ENCODE results near the gene GTF2H4. TPM values are rescaled to one million over a fixed set of nuclear protein-coding genes. Genes with fewer than 3 reads are reported as not detected.

The GTF2H4 gene
- total RNA-seq, 1 donor from 2014 or later = 37.1 TPM

DNA sequence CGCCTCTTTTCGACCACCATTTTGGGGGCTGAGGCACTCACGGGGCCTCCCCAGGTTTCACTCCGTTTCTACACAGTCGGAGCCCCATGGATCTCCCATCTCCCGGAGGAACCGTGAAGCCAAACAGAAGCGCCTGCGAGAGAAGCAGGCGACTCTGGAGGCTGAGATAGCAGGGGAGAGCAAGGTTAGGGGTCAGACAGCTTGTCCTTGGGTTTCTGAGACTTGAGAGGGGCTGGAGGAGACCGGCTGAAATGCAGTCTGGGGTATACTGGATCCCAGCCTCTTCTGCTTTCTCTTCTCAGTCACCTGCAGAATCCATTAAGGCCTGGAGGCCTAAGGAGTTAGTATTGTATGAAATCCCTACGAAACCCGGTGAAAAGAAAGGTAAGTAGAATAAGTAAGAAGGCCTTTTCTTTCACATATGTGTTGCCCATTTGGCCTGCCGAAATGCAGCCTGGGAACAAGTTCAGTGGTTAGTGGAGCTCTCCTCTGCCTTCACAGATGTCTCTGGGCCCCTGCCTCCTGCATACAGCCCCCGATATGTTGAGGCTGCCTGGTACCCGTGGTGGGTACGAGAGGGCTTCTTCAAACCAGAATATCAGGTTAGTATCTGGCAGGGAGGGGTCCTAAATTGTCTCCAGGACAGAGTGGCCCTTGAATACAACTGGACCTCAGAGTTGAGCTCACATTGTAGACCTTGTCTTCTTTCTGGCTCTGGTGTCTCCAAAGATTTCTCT is 7.0 kb downstream of the GTF2H4 start:
- Histone ChIP-seq H3K27me3 (ENCODE audit: low read depth) (no peaks in the 10 kb centered on the region), H3K4me1 (peaks cover 43% of the 10 kb centered on the region), H3K27ac (peak overlapping the region; percentile 92), H3K4me3 (peak overlapping the region; percentile 71), H3K36me3 (peaks cover 62% of the 10 kb centered on the region), H3K9me3 (no peaks in the 10 kb centered on the region)
- ATAC-seq (peak in 1 of 2 donors; percentile 3), DNase-seq (peak; percentile 36)
- TF ChIP-seq, protein P1, sequence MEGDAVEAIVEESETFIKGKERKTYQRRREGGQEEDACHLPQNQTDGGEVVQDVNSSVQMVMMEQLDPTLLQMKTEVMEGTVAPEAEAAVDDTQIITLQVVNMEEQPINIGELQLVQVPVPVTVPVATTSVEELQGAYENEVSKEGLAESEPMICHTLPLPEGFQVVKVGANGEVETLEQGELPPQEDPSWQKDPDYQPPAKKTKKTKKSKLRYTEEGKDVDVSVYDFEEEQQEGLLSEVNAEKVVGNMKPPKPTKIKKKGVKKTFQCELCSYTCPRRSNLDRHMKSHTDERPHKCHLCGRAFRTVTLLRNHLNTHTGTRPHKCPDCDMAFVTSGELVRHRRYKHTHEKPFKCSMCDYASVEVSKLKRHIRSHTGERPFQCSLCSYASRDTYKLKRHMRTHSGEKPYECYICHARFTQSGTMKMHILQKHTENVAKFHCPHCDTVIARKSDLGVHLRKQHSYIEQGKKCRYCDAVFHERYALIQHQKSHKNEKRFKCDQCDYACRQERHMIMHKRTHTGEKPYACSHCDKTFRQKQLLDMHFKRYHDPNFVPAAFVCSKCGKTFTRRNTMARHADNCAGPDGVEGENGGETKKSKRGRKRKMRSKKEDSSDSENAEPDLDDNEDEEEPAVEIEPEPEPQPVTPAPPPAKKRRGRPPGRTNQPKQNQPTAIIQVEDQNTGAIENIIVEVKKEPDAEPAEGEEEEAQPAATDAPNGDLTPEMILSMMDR (IDR thresholded peaks at IDR 0.05) = no peak
- intact Hi-C loops (cut with DNase I) = loop anchor here (10.0 kb wide), 1 partner anchor 160 kb away; no protein-coding TSS in a partner anchor

DNA sequence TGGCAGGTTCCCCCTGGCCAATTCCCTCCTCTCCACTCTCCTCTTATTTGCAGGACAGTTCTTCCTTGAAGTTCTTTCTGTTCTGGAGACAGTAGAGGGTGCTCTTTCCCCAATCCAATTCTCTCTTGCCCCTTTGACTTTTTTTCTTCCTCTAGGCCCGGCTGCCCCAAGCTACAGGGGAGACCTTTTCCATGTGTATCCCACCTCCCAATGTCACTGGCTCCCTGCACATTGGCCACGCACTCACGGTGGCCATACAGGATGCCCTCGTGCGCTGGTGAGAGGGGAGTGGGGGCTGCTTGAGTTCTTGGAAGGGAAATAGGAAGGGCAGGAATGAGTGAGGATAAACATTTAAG is 7.6 kb downstream of the GTF2H4 start:
- Histone ChIP-seq H3K36me3 (peaks cover 62% of the 10 kb centered on the region), H3K4me1 (peaks cover 43% of the 10 kb centered on the region), H3K4me3 (peak overlapping the region; percentile 71), H3K9me3 (no peaks in the 10 kb centered on the region), H3K27ac (peak overlapping the region; percentile 92), H3K27me3 (ENCODE audit: low read depth) (no peaks in the 10 kb centered on the region)
- ATAC-seq (peak; percentile 21 to 62), DNase-seq (peak; percentile 46)
- TF ChIP-seq, protein P1 (IDR thresholded peaks at IDR 0.05) = peak; percentile 59
- intact Hi-C loops (cut with DNase I) = loop anchor here (10.0 kb wide), 1 partner anchor 159 kb away; no protein-coding TSS in a partner anchor

DNA sequence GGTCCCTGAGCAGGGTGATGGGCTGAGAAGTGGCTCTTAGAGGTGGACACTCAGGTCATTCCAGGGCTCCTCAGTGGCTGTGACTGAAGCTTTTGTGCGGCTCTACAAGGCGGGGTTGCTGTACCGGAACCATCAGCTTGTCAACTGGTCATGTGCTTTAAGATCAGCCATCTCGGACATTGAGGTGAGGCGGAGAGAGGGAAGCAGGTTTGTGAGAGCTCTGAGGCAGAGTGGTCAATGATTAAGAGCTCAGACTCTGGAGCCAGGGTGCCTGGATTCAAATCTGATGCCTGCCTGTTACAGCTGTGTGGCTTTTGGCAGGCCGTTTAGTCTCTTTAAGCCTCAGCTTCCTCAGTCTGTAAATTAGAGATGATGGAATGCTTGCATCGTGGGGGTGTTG is 9.0 kb downstream of the GTF2H4 start:
- peaks cover 63% of the 10 kb centered on the region for H3K36me3 ChIP-seq

DNA sequence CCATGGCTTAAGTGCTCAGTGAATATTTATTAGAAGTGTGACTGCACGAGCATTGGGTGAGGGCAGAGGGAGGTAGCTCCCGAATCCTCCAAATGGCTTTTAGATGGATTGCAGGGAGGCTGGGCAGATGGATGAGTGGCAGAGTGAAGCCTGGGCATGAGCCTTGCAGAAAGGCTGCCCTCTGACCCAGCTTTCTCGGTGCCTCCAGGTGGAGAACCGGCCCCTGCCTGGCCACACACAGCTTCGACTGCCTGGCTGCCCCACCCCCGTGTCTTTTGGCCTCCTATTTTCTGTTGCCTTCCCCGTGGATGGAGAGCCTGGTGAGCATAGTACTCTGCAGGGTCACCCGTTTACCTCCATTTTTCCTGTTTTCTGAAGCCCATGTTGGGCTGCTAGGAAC is 9.5 kb downstream of the GTF2H4 start:
- Histone ChIP-seq H3K4me1 (peaks cover 43% of the 10 kb centered on the region), H3K36me3 (peaks cover 63% of the 10 kb centered on the region), H3K4me3 (no peak overlapping the region), H3K27ac (no peak overlapping the region), H3K27me3 (ENCODE audit: low read depth) (no peaks in the 10 kb centered on the region), H3K9me3 (no peaks in the 10 kb centered on the region)
- intact Hi-C loops (cut with DNase I) = loop anchor here (10.0 kb wide), 1 partner anchor 157 kb away; no protein-coding TSS in a partner anchor
- TF ChIP-seq, protein P1 (IDR thresholded peaks at IDR 0.05) = no peak
- DNase-seq (no peak), ATAC-seq (no peak)

More for the DNA sequence above, 9.0 kb downstream of the GTF2H4 start:
- intact Hi-C loops (cut with DNase I) = loop anchor here (10.0 kb wide), 1 partner anchor 158 kb away; no protein-coding TSS in a partner anchor
- TF ChIP-seq, protein P1 (IDR thresholded peaks at IDR 0.05) = no peak
- peaks cover 43% of the 10 kb centered on the region for H3K4me1 ChIP-seq
- H3K27me3 ChIP-seq (ENCODE audit: low read depth) = no peaks in the 10 kb centered on the region
- DNase-seq (no peak), ATAC-seq (no peak)
- H3K9me3 ChIP-seq = no peaks in the 10 kb centered on the region
- H3K4me3 ChIP-seq = no peak overlapping the region
- peak overlapping the region; percentile 25 for H3K27ac ChIP-seq

DNA sequence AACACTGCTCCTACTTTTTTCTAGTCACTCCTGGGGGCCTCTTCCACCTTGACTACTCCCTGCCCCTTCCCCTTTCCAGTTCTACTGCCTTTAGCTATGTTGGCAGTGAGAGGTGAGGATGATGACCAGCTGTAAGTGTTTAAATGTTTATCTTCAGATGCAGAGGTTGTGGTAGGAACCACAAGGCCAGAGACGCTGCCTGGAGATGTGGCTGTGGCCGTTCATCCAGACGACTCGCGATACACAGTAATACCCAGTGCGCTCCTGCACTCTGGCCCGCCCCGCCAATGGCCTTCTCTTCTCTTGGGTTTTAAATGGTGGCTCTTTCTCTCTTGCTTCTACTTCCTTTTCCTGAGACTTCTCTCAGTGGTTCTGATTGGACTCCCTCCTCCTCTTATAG is 10.7 kb downstream of the GTF2H4 start:
- ATAC-seq (no peak), DNase-seq (no peak)
- Histone ChIP-seq H3K27ac (no peak overlapping the region), H3K36me3 (peaks cover 70% of the 10 kb centered on the region), H3K4me1 (peaks cover 40% of the 10 kb centered on the region), H3K27me3 (ENCODE audit: low read depth) (no peaks in the 10 kb centered on the region), H3K9me3 (no peaks in the 10 kb centered on the region), H3K4me3 (no peak overlapping the region)
- TF ChIP-seq, protein P1 (IDR thresholded peaks at IDR 0.05) = no peak
- intact Hi-C loops (cut with DNase I) = loop anchor here (10.0 kb wide), 1 partner anchor 156 kb away; no protein-coding TSS in a partner anchor

Data from lower lobe of right lung (tissue), 2 donors.